GM20000 (cell line): Measurements from ENCODE around the gene GEMIN7.

Source experiments
- DNase-seq: peaks from one replicate; pipeline ENCODE4 v3.0.0; 2012; ENCODE audit warnings: low spot score
- TF ChIP-seq, protein P1 (sequence below): IDR thresholded peaks from 2 replicates; pipeline ENCODE4 v1.5.1; 2012; ENCODE audit warnings: mild to moderate bottlenecking, control low read depth; ENCODE audit errors: extremely low read depth, missing control alignments

The GEMIN7 gene

DNA sequence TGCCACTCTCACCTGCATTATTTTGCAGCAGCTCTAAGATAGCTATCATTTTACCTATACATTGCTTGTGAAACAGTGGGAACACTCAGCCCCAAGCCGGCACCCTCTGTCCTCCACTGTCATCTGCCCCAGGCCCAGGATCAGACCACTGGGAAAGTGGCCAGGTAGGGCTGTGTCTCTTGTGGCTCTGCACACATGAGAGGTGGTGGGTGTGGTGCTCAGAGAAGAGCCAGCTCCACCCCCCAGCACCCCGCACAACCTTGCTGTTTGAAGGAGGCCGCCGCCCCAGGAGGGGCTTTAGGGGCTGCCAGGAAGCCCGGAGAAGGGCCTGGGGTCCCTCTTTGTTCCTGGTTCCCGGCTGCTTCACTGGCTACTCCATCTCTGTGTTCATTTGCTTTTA, 40.5 kb downstream of the GEMIN7 start:
- TF ChIP-seq, protein P1, sequence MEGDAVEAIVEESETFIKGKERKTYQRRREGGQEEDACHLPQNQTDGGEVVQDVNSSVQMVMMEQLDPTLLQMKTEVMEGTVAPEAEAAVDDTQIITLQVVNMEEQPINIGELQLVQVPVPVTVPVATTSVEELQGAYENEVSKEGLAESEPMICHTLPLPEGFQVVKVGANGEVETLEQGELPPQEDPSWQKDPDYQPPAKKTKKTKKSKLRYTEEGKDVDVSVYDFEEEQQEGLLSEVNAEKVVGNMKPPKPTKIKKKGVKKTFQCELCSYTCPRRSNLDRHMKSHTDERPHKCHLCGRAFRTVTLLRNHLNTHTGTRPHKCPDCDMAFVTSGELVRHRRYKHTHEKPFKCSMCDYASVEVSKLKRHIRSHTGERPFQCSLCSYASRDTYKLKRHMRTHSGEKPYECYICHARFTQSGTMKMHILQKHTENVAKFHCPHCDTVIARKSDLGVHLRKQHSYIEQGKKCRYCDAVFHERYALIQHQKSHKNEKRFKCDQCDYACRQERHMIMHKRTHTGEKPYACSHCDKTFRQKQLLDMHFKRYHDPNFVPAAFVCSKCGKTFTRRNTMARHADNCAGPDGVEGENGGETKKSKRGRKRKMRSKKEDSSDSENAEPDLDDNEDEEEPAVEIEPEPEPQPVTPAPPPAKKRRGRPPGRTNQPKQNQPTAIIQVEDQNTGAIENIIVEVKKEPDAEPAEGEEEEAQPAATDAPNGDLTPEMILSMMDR, result no peak
- DNase-seq, result no peak

DNA sequence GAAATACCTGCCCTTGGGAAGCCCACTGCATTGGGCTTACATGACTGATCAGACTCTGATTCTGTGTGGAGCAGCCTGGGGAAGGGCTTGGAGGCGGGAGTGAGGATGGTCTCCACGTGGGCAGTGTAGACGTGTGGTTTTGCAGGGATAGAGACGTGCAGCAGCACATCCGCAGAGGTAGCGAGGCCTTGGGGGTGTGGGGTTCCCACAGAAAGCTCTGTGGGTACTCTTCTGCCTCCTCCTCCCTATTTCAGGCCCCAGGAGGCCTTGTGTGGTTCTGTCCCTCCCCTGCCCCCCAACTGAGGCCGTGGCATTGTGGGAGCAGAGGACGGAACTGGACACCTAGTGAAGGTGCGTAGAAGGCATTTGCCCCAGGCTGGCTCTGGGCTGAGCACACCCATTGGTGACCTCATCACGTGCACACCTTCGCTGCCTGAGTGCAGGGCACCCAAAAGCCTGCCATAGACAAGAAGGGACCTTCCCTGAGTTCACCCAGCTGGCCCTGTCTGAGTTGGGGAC, 42.8 kb downstream of the GEMIN7 start:
- TF ChIP-seq, protein P1, result no peak

DNA sequence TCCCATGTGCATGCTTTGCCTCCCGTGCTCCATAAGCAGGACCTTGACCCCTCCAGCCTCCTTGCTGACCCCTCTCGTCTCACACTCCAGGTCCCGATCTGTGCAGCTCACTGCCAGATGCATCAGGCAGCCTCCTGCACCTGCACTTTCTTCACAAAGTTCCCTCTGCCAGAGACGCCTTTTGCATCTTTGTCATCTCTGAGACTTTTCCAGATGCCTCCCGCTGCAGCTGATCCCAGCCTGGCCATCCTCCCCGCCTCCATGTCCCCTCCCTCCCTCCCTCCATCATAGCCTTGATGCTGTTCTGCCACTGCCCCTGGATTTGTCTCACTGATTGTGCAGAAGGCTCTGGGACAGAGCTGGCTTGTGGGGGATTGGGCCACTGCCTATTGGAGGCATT, 43.8 kb downstream of the GEMIN7 start:
- no peak for DNase-seq
- TF ChIP-seq, protein P1, result no peak

More for the DNA sequence above, 42.8 kb downstream of the GEMIN7 start:
- no peak for DNase-seq

DNA sequence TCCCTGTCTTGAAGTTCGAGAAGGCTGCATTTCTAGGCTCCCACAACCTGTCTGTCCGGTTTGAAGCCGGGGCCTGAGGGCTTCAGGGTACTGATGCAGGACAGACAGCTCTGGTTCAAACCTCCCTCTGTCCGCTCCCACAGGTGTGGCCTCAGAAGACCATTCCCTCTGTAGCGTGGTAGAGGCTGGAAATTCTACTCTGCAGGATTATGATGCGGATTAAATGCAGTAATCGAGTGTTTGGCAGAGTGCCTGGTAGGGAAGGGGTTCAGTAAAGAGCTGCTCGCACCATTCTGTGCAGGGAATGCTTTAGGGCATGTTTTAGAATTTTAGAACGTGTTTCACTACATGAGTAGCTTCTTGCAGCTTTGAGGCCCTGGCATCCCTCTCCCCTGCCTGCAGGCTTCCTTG, 44.4 kb downstream of the GEMIN7 start:
- DNase-seq, result no peak
- TF ChIP-seq, protein P1, result no peak

DNA sequence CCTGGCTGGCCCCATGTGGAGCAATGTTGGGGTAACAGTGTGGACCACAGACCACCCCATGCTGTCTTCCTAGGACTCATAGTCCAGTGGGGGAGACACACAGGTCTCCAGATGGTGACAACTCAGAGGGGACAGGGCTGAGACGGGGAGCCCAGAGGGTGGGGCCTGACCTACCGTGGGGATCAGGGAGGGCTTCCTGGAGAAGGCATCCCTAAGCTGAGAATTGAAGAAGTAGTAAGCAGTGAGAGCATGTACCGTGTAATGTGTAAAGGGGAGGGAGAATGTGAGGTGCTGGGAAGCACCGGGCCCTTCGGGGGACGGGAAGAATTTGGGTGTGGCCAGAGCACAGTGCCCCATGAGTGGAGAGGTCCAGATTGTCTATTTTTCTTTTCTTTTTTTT, 45.0 kb downstream of the GEMIN7 start:
- TF ChIP-seq, protein P1, result no peak
- no peak for DNase-seq

DNA sequence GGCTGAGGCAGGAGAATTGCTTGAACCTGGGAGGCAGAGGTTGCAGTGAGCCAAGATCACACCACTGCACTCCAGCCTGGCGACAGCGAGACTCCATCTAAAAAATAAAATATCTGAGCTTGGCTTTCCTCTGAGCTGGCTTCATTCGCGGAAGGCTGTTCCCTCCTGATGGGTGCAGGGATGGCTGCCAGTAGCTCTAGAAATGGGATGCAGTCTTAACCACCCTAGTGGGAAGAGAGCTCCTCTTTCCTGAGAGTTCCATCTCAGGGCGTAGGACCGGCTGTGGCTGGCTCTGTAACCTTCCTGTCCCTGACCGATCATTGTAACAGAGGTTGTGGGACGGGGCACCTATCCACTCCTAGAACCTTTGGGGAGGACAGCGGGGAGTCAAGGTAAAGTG, 46.3 kb downstream of the GEMIN7 start:
- DNase-seq, result no peak
- TF ChIP-seq, protein P1, result no peak

DNA sequence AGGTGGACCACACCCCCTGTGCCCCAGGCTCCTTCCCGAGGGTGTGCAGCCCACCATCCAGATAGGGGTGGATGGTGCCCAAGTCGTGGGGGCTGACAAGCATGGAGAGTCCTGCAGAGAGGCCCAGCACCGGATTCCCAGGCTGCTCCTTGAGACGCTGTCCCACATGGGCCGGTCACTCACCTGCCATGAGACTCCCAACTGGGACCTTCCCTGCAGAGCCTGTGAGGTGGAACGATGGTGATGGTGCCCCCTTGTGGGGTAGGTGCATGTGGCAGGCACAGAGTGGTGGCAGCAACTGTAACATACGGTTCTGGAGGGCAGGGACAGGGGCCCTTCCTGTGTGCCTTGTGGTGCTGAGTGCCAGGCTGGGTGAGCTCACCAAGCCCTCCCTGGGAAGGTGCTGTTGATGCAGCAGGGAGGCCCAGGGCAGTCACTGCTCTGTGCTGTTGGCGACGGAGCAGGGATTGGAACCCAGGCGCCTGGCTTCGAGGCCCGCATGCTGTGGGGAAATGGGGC, 47.0 kb downstream of the GEMIN7 start:
- TF ChIP-seq, protein P1, result peak; percentile 87
- DNase-seq, result peak; percentile 46
